ENCODE measurements around the gene PRCP. TPM values are rescaled to one million over a fixed set of nuclear protein-coding genes. Genes with fewer than 3 reads are reported as not detected.

PRCP gene
- 45.8 to 52.2 TPM (median 49.0 TPM) in 5 replicates for total RNA-seq (2022; extraction: Qiagen RNA extraction)

GRCh38 chr11:82900277-82901164 lies at the start of gene PRCP:
Gene PRCP (minus strand): TSS chr11:82900430. CDS start chr11:82900402, 28 bp downstream.

GRCh38 chr11:82901165-82901921 lies 1.1 kb upstream of the PRCP start, which contains the start of gene DDIAS:
Gene DDIAS (plus strand): TSS chr11:82901736. CDS start chr11:82914739, 13,003 bp downstream.

Other genes starting within 250 kb of the PRCP start
- gene FAM181B, start 166.6 kb downstream of the PRCP start, total RNA-seq (2022; extraction: Qiagen RNA extraction): 0.02 to 0.06 TPM (median 0.05 TPM) in 5 replicates
- gene DDIAS, start 1.3 kb upstream of the PRCP start, total RNA-seq (2022; extraction: Qiagen RNA extraction): 13.7 to 17.9 TPM (median 15.3 TPM) in 5 replicates
- 5.7 to 8.4 TPM (median 6.3 TPM) in 5 replicates for gene RAB30, start 171.5 kb upstream of the PRCP start, total RNA-seq (2022; extraction: Qiagen RNA extraction)

Data from A549 treated with AZD2906 at 1 μM for 4 hours (cell line).